ENCODE data around the gene KRTAP1-4. TPM values are rescaled to one million over a fixed set of nuclear protein-coding genes. Genes with fewer than 3 reads are reported as not detected.
"Not testable (repeated sequence)": the region's sequence is repeated elsewhere in the genome, so short reads cannot be mapped to it uniquely, and the experiment has no call there.

Gene KRTAP1-4
- polyA plus RNA-seq, 3 donors: not detected

DNA sequence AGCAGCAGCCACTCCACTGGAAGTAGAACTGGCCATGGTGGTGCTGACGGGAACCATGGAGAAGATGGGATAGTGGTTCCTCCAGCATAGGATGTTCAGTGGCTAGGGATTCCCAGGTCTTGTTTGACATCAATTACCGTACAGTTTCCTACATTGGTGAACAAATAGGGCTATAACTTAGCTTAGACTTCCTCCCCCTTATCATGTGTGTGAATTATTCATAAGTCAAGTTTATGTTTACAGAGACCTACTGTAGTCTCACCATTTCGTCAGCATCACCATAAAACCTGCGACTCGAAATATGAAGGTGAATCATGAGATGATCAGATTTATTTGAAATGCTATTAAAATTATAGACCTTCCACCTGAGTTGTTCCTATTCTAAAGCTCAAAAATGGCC lies 28.7 kb upstream of the KRTAP1-4 start:
- no CpG with 5 or more reads among the region's 5 CpGs for WGBS (ENCODE audit: insufficient coverage)
- no peaks in the 10 kb centered on the region for H3K79me2 ChIP-seq (ENCODE audit: insufficient read depth, low read length)
- no peak overlapping the region for H3K4me3 Mint-ChIP-seq
- H3K4me3 ChIP-seq (replicated peaks in 1 of 3; ENCODE audit: low read depth in 2 of 3, low read length in 3 of 3): no peak overlapping the region
- no peak overlapping the region for H3K9ac ChIP-seq (ENCODE audit: insufficient read depth, low read length, poor library complexity, severe bottlenecking)
- H3K27ac Mint-ChIP-seq: no peak overlapping the region
- H3K4me1 ChIP-seq (ENCODE audit: control insufficient read depth in 1 of 2, insufficient read depth in 2 of 2, low read length in 2 of 2): no peaks in the 10 kb centered on the region
- H3K36me3 Mint-ChIP-seq: peaks cover 0 to 2% of the 10 kb centered on the region in 2 donors
- no peaks in the 10 kb centered on the region for H4K20me1 ChIP-seq (ENCODE audit: insufficient read depth, low read length)
- TF ChIP-seq, protein P1, sequence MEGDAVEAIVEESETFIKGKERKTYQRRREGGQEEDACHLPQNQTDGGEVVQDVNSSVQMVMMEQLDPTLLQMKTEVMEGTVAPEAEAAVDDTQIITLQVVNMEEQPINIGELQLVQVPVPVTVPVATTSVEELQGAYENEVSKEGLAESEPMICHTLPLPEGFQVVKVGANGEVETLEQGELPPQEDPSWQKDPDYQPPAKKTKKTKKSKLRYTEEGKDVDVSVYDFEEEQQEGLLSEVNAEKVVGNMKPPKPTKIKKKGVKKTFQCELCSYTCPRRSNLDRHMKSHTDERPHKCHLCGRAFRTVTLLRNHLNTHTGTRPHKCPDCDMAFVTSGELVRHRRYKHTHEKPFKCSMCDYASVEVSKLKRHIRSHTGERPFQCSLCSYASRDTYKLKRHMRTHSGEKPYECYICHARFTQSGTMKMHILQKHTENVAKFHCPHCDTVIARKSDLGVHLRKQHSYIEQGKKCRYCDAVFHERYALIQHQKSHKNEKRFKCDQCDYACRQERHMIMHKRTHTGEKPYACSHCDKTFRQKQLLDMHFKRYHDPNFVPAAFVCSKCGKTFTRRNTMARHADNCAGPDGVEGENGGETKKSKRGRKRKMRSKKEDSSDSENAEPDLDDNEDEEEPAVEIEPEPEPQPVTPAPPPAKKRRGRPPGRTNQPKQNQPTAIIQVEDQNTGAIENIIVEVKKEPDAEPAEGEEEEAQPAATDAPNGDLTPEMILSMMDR (IDR thresholded peaks at IDR 0.05): no peak
- DNase-seq: no peak
- no peak overlapping the region for H3K27ac ChIP-seq (ENCODE audit: low read depth in 1 of 2, low read length in 2 of 2)
- no peaks in the 10 kb centered on the region for H3K4me1 Mint-ChIP-seq
- no peaks in the 10 kb centered on the region for H3K9me3 ChIP-seq (replicated peaks in 1 of 2; ENCODE audit: control insufficient read depth in 1 of 2, insufficient read depth in 1 of 2, low read length in 2 of 2)
- intact Hi-C loops (cut with micrococcal nuclease): no loop called here
- H2AFZ ChIP-seq (ENCODE audit: insufficient read depth, low read depth, low read length, poor library complexity, severe bottlenecking): no peak overlapping the region
- no peaks in the 10 kb centered on the region for H3K36me3 ChIP-seq (replicated peaks in 1 of 2; ENCODE audit: control insufficient read depth in 1 of 2, insufficient read depth in 2 of 2, low read length in 2 of 2)
- H3K9me3 Mint-ChIP-seq: peaks cover 0 to 9% (median 2%) of the 10 kb centered on the region in 7 donors
- H3K27me3 Mint-ChIP-seq (ENCODE audit: low read depth in 3 of 3): peaks cover 13 to 33% (median 20%) of the 10 kb centered on the region in 3 donors
- H3K4me2 ChIP-seq (replicated peaks; ENCODE audit: extremely low read depth, low read length, poor library complexity, severe bottlenecking): no peak overlapping the region
- peaks cover 19 to 28% of the 10 kb centered on the region in 2 donors for H3K27me3 ChIP-seq (ENCODE audit: control insufficient read depth in 2 of 2, insufficient read depth in 2 of 2, low read length in 2 of 2)

- H3K36me3 ChIP-seq (replicated peaks in 1 of 2; ENCODE audit: control insufficient read depth in 1 of 2, insufficient read depth in 2 of 2, low read length in 2 of 2): no peaks in the 10 kb centered on the region
- TF ChIP-seq, protein P1 (IDR thresholded peaks at IDR 0.05): no peak
- no peak overlapping the region for H3K4me3 Mint-ChIP-seq
- DNase-seq: no peak
- peaks cover 13 to 31% (median 17%) of the 10 kb centered on the region in 3 donors for H3K27me3 Mint-ChIP-seq (ENCODE audit: low read depth in 3 of 3)
- H3K9me3 ChIP-seq (replicated peaks in 1 of 2; ENCODE audit: control insufficient read depth in 1 of 2, insufficient read depth in 1 of 2, low read length in 2 of 2): no peaks in the 10 kb centered on the region
- H3K9me3 Mint-ChIP-seq: peaks cover 0 to 9% (median 2%) of the 10 kb centered on the region in 7 donors
- intact Hi-C loops (cut with micrococcal nuclease): no loop called here
- H4K20me1 ChIP-seq (ENCODE audit: insufficient read depth, low read length): no peaks in the 10 kb centered on the region
- no peak overlapping the region for H3K27ac Mint-ChIP-seq
- H3K4me1 Mint-ChIP-seq: no peaks in the 10 kb centered on the region
- no peak overlapping the region for H2AFZ ChIP-seq (ENCODE audit: insufficient read depth, low read depth, low read length, poor library complexity, severe bottlenecking)
- H3K4me3 ChIP-seq (replicated peaks in 1 of 3; ENCODE audit: low read depth in 2 of 3, low read length in 3 of 3): no peak overlapping the region
- H3K36me3 Mint-ChIP-seq: peaks cover 0 to 2% of the 10 kb centered on the region in 2 donors
- H3K4me2 ChIP-seq (replicated peaks; ENCODE audit: extremely low read depth, low read length, poor library complexity, severe bottlenecking): no peak overlapping the region
- no peak overlapping the region for H3K9ac ChIP-seq (ENCODE audit: insufficient read depth, low read length, poor library complexity, severe bottlenecking)
- no CpG with 5 or more reads among the region's 1 CpG for WGBS (ENCODE audit: insufficient coverage)
- no peaks in the 10 kb centered on the region for H3K79me2 ChIP-seq (ENCODE audit: insufficient read depth, low read length)
- H3K27ac ChIP-seq (ENCODE audit: low read depth in 1 of 2, low read length in 2 of 2): no peak overlapping the region
- H3K4me1 ChIP-seq (ENCODE audit: control insufficient read depth in 1 of 2, insufficient read depth in 2 of 2, low read length in 2 of 2): no peaks in the 10 kb centered on the region
- H3K27me3 ChIP-seq (ENCODE audit: control insufficient read depth in 2 of 2, insufficient read depth in 2 of 2, low read length in 2 of 2): peaks cover 16 to 26% of the 10 kb centered on the region in 2 donors
These were observed 27.6 kb upstream of the KRTAP1-4 start for GRCh38 chr17:41057547-41057946.

- H3K27me3 Mint-ChIP-seq (ENCODE audit: low read depth in 3 of 3): peaks cover 9 to 21% (median 15%) of the 10 kb centered on the region in 3 donors
- DNase-seq; H3K36me3 Mint-ChIP-seq; H4K20me1 ChIP-seq (ENCODE audit: insufficient read depth, low read length); H3K4me3 ChIP-seq (replicated peaks in 1 of 3; ENCODE audit: low read depth in 2 of 3, low read length in 3 of 3); H3K9me3 ChIP-seq (replicated peaks in 1 of 2; ENCODE audit: control insufficient read depth in 1 of 2, insufficient read depth in 1 of 2, low read length in 2 of 2); H3K9ac ChIP-seq (ENCODE audit: insufficient read depth, low read length, poor library complexity, severe bottlenecking); H3K9me3 Mint-ChIP-seq; H3K79me2 ChIP-seq (ENCODE audit: insufficient read depth, low read length); H3K4me1 Mint-ChIP-seq; H3K27ac ChIP-seq (ENCODE audit: low read depth in 1 of 2, low read length in 2 of 2); H3K36me3 ChIP-seq (replicated peaks in 1 of 2; ENCODE audit: control insufficient read depth in 1 of 2, insufficient read depth in 2 of 2, low read length in 2 of 2); H3K27ac Mint-ChIP-seq; H3K4me3 Mint-ChIP-seq; intact Hi-C loops (cut with micrococcal nuclease); H2AFZ ChIP-seq (ENCODE audit: insufficient read depth, low read depth, low read length, poor library complexity, severe bottlenecking); H3K4me1 ChIP-seq (ENCODE audit: control insufficient read depth in 1 of 2, insufficient read depth in 2 of 2, low read length in 2 of 2); H3K4me2 ChIP-seq (replicated peaks; ENCODE audit: extremely low read depth, low read length, poor library complexity, severe bottlenecking): not testable (repeated sequence)
- peaks cover 6 to 13% of the 10 kb centered on the region in 2 donors for H3K27me3 ChIP-seq (ENCODE audit: control insufficient read depth in 2 of 2, insufficient read depth in 2 of 2, low read length in 2 of 2)
- WGBS (ENCODE audit: insufficient coverage): no CpG with 5 or more reads among the region's 6 CpGs
These were observed 25.1 kb upstream of the KRTAP1-4 start, which contains the start of gene KRTAP2-2 for GRCh38 chr17:41055130-41055529. Gene KRTAP2-2 (minus strand): TSS chr17:41055230. CDS start chr17:41055211, 19 bp downstream.
